D721Med (cell line): ENCODE data around the gene CIDEB.
"Not testable (repeated sequence)": the region's sequence is repeated elsewhere in the genome, so short reads cannot be mapped to it uniquely, and the experiment has no call there.

ENCODE experiments used
- DNase-seq: peaks from one replicate; pipeline ENCODE4 v3.0.0; 2011; ENCODE audit warnings: low spot score; ENCODE audit not compliant: insufficient read length
- FAIRE-seq: peaks from 2 replicates; lab custom pipeline; 2011; peaks lifted over from hg19 to GRCh38; lab: Jason Lieb, UNC
- TF ChIP-seq, protein P1 (sequence below): IDR thresholded peaks from 2 replicates; pipeline ENCODE4 v1.5.1; 2012; ENCODE audit warnings: mild to moderate bottlenecking, control low read depth; ENCODE audit not compliant: insufficient read depth; ENCODE audit errors: missing control alignments

Gene CIDEB

GRCh38 chr14:24331731-24332267 is 24.0 kb upstream of the CIDEB start:
- TF ChIP-seq, protein P1, sequence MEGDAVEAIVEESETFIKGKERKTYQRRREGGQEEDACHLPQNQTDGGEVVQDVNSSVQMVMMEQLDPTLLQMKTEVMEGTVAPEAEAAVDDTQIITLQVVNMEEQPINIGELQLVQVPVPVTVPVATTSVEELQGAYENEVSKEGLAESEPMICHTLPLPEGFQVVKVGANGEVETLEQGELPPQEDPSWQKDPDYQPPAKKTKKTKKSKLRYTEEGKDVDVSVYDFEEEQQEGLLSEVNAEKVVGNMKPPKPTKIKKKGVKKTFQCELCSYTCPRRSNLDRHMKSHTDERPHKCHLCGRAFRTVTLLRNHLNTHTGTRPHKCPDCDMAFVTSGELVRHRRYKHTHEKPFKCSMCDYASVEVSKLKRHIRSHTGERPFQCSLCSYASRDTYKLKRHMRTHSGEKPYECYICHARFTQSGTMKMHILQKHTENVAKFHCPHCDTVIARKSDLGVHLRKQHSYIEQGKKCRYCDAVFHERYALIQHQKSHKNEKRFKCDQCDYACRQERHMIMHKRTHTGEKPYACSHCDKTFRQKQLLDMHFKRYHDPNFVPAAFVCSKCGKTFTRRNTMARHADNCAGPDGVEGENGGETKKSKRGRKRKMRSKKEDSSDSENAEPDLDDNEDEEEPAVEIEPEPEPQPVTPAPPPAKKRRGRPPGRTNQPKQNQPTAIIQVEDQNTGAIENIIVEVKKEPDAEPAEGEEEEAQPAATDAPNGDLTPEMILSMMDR: no peak
- FAIRE-seq (no peak), DNase-seq (no peak)

- TF ChIP-seq, protein P1: no peak
- no peak for DNase-seq
- FAIRE-seq: no peak
These were observed 23.3 kb upstream of the CIDEB start for GRCh38 chr14:24330973-24331674.

DNA sequence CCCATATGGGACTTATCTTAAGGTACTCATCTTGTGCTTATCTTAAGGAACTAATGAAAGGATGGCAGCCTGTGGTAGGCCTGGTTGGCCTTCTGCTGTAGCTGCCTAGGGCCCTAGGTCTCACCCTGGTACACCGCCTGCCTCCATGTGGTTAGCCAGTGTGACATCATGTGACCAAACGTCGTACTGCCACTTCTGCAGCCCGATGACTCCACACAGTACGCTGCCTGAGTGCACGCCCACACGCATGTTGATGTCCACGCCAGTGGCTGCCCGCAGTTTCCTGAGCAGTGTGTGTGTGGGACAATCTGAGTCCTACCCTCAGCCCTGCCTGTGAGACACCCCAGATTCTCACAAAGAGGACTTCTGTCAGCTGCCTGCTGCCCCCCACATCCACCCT is 22.0 kb upstream of the CIDEB start:
- TF ChIP-seq, protein P1: no peak
- no peak for DNase-seq
- no peak for FAIRE-seq

DNA sequence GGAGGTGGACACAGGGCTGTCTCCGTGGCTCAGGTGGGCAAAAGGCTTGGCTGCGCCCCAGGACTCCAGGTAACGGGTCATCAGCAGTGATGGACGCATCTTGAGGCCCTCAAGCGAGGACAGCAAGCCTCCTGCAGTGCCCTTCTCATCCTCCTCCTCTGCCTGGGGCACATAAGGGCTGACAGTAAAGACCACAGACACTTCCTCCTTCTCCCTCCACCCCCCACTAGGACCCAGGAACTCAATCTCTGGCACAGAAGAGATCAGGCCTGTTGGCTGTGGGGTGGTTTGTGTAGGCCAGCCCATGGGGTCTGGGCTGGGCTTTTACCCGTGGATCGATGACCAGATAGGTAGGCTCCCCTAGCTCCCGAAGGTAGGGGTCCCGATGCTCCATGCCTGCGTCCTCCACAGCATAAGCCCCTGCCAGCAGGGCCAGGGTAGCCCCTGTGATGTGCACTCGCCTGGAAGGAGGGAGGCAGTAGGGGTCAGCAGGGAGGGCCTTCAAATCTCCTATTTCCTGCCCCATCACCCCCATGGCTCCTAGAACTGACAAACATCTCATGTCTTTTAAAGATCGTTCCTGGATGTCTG is 21.4 kb upstream of the CIDEB start:
- DNase-seq (no peak), FAIRE-seq (no peak)
- TF ChIP-seq, protein P1: no peak

- TF ChIP-seq, protein P1: peak; percentile 35
- DNase-seq, FAIRE-seq: not testable (repeated sequence)
These were observed 20.1 kb upstream of the CIDEB start for GRCh38 chr14:24327914-24328313.

DNA sequence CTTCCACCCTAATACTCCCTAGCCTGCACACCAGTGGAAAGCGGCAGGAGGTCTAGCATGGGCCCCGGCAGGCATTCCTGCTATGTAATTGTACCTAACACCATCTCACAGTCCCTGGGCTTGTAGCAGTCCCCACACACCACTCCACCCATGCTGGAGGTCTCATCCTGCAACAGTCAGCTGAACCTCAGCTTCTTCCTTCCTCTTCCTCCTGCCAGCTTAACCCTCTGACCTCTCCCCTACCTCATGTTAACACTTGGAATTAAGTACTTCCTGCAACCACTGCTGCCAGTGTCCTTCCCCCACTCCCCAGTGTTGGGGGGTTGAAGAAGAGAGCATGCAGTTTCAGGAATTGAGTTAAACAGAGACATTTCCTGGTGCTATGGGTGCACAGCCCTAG is 19.5 kb upstream of the CIDEB start:
- no peak for DNase-seq
- no peak for FAIRE-seq
- TF ChIP-seq, protein P1: no peak

DNA sequence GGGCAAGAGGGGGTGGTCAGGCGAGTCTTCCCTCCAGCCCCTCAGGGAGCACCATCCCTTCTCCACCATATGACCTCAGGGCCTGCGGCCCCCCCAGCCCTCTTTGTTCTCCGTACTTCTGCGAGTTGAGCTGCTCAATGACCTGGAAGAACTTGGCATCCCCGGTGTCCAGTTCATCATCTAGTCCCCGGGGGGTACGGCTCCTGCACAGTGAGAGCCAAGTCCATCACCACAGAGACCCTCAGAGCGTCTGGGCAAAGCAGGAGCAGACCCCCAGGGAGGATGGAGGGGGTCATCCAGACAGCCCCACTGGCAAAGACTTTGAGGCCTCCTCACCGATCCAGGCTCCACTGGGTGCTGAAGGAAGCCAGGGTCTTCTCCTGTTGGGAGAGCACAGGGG is 18.2 kb upstream of the CIDEB start:
- DNase-seq: no peak
- TF ChIP-seq, protein P1: no peak
- FAIRE-seq: no peak
